Vagina (tissue), 2 donors: ENCODE data around the gene S100A13.

Experiments
- POLR2AphosphoS5 ChIP-seq, 2 donors: sonication (generic); formaldehyde crosslinking; IDR thresholded peaks; one replicate each; pipeline ENCODE4 v1.9.0; 2017; ENCODE audit warnings: antibody characterized with exemption in 2 of 2, mild to moderate bottlenecking in 2 of 2, low read depth in 1 of 2; ENCODE audit not compliant: insufficient read depth in 1 of 2
- TF ChIP-seq, protein P1 (sequence below), 3 experiments: fragments of 450-650 bp in 2 of 3; fragments of 200-600 bp in 1 of 3; sonication (generic) in 1 of 3; IDR thresholded peaks; one replicate each; pipeline ENCODE4 v1.5.1; 2017 to 2019; ENCODE audit warnings: antibody characterized with exemption in 3 of 3, mild to moderate bottlenecking in 2 of 3, moderate library complexity in 2 of 3

DNA sequence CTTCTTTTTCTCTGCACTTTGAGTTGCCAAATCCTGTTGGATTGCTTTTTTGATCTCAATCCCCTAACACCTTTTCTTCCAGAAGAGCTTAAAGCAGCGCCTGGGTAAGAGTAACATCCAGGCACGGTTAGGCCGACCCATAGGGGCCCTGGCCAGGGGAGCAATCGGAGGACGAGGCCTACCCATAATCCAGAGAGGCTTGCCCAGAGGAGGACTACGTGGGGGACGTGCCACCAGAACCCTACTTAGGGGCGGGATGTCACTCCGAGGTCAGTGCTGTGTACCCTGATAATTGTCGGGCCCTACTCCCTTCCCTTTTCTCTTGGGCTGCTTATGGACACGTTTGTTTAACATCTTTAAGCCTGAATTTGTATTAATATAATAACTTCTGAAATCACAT lies 14.9 kb upstream of the S100A13 start:
- no peak for TF ChIP-seq POLR2AphosphoS5 (IDR thresholded peaks at IDR 0.05; ENCODE audit: insufficient read depth in 1 of 2, low read depth in 1 of 2)
- TF ChIP-seq, protein P1, sequence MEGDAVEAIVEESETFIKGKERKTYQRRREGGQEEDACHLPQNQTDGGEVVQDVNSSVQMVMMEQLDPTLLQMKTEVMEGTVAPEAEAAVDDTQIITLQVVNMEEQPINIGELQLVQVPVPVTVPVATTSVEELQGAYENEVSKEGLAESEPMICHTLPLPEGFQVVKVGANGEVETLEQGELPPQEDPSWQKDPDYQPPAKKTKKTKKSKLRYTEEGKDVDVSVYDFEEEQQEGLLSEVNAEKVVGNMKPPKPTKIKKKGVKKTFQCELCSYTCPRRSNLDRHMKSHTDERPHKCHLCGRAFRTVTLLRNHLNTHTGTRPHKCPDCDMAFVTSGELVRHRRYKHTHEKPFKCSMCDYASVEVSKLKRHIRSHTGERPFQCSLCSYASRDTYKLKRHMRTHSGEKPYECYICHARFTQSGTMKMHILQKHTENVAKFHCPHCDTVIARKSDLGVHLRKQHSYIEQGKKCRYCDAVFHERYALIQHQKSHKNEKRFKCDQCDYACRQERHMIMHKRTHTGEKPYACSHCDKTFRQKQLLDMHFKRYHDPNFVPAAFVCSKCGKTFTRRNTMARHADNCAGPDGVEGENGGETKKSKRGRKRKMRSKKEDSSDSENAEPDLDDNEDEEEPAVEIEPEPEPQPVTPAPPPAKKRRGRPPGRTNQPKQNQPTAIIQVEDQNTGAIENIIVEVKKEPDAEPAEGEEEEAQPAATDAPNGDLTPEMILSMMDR (IDR thresholded peaks at IDR 0.05): no peak
